ENCODE data around the gene ALOXE3. TPM values are rescaled to one million over a fixed set of nuclear protein-coding genes. Genes with fewer than 3 reads are reported as not detected.

The ALOXE3 gene
- total and polyA plus RNA-seq, 2 of the 8 experiments (the other 6 are each of a cell fraction or from before 2014, with no cell fraction given): 0.26 TPM; not detected in 1

DNA sequence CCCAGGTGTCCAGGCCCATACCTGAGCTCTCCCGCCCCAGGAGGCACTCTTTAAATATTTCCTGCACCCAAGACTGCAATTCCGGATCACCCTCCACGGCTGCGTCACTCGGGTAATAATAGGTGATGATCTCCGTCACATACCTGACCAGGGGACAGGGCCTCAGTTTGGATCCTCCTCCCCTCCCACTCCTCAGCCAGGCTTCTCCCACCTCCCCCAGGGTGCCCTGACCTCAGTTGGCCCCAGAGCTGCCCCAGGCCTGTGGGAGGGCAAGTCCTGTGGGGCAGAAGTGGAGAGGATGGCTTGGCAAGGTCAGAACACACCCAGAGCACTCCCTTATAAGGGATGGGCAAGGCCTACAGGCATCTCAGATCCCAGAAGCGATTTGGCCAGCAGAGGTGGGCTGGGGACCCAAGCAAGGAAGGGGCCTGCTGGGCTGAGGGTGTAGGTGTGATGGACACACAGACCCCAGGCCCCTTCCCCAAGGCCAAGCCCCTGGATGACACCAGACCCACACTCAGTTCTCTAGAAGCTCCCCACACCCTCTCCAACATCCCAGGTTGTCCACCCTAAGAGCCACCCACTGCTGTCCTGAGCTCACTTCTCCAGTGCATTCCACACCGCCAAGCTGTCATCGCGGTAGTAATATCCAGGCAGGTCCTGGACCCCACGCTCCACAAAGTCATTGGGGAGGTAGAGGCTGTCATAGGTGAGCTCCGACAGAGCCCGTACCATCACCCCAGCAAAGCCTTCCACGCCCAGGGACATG lies 42.6 kb downstream of the ALOXE3 start:
- Histone ChIP-seq H3K23me2 (ENCODE audit: low read depth, low read length) (peaks cover 13% of the 10 kb centered on the region), H2BK5ac (ENCODE audit: low read depth, low read length) (no peak overlapping the region), H3K9me3 (ENCODE audit: insufficient read depth in 2 of 2, low read depth in 1 of 2, low read length in 1 of 2) (no peaks in the 10 kb centered on the region), H3K79me1 (ENCODE audit: low read depth, low read length) (no peaks in the 10 kb centered on the region), H3K18ac (ENCODE audit: extremely low read depth, low read length) (no peak overlapping the region), H3K79me2 (ENCODE audit: control insufficient read depth in 1 of 2, insufficient read depth in 2 of 2, low read length in 2 of 2) (no peaks in the 10 kb centered on the region), H4K20me1 (replicated peaks in 1 of 2; ENCODE audit: control insufficient read depth in 1 of 2, insufficient read depth in 2 of 2, low read length in 2 of 2) (peaks cover under 1 to 6% of the 10 kb centered on the region in 2 experiments), H2AK5ac (ENCODE audit: low read depth, low read length) (peak overlapping the region; percentile 39; the same call in 1 of the 2 replicates), H3K4me3 (ENCODE audit: extremely low read depth in 1 of 4, insufficient read depth in 2 of 4, low read depth in 3 of 4, low read length in 4 of 4) (no peak overlapping the region), H3K23ac (ENCODE audit: insufficient read length) (no peak overlapping the region), H2AFZ (ENCODE audit: low read length) (no peak overlapping the region), H3K4ac (replicated peaks; ENCODE audit: insufficient read length, low read depth, low read length) (no peak overlapping the region), H2BK12ac (ENCODE audit: low read depth, low read length) (peak overlapping the region; percentile 17; the same call in 1 of the 2 replicates), H2BK20ac (ENCODE audit: low read length) (no peak overlapping the region), H3K27me3 (replicated peaks in 1 of 4; ENCODE audit: control insufficient read depth in 3 of 4, extremely low read depth in 1 of 4, insufficient read depth in 3 of 4, low read length in 3 of 4) (peaks cover 38 to 70% (median 58%) of the 10 kb centered on the region in 4 experiments), H2BK120ac (replicated peaks; ENCODE audit: low read depth, low read length) (no peak overlapping the region), H3K36me3 (ENCODE audit: control insufficient read depth in 2 of 4, insufficient read depth in 4 of 4, low read length in 3 of 4) (no peaks in the 10 kb centered on the region), H4K5ac (ENCODE audit: insufficient read length, low read depth, low read length) (no peak overlapping the region), H4K8ac (ENCODE audit: extremely low read depth, insufficient read depth, low read length) (peak overlapping the region; percentile 57; the same call in 1 of the 2 replicates), H3K9ac (replicated peaks in 1 of 4; ENCODE audit: extremely low read depth in 1 of 4, low read depth in 3 of 4, low read length in 3 of 4) (no peak overlapping the region), H3K14ac (ENCODE audit: insufficient read length) (no peak overlapping the region), H4K91ac (replicated peaks; ENCODE audit: insufficient read length, low read length) (no peak overlapping the region), H2BK15ac (ENCODE audit: low read length) (no peak overlapping the region), H3K4me1 (replicated peaks in 1 of 4; ENCODE audit: control insufficient read depth in 3 of 4, insufficient read depth in 4 of 4, low read length in 3 of 4) (peaks cover 0 to 22% (median 10%) of the 10 kb centered on the region in 4 experiments; a peak in 6 of 7 replicates), H3K56ac (replicated peaks; ENCODE audit: insufficient read length, low read depth, low read length) (no peak overlapping the region), H3K4me2 (ENCODE audit: insufficient read depth in 1 of 2, low read depth in 2 of 2, low read length in 2 of 2) (no peak overlapping the region), H3K27ac (ENCODE audit: low read depth, low read length) (no peak overlapping the region)
- WGBS, 2 experiments (ENCODE audit: extremely low coverage in 1 of 2, insufficient coverage in 1 of 2, insufficient read length in 1 of 2, insufficient replicate concordance in 2 of 2, low coverage in 1 of 2, low lambda C conversion rate in 2 of 2, missing lambda C conversion rate in 1 of 2): 91% methylated on average over 14 of the region's 14 CpGs; no CpG with 5 or more reads in 1 of the 2 experiments
- DNase-seq (ENCODE audit: low read depth in 1 of 2, low spot score in 2 of 2) (no peak), FAIRE-seq (no peak)
- ChIA-PET POLR2A (ENCODE audit: partially characterized antibody) (interaction anchor here (0.8 to 1.6 kb wide), 4 partner anchors 11 to 97 kb away, joined by 3 to 4 read pairs (median 4); no protein-coding TSS in a partner anchor), CTCF (ENCODE audit: partially characterized antibody) (interaction anchor here (0.7 to 17.3 kb wide), 9 partner anchors 13 to 295 kb away, joined by 3 to 315 read pairs (median 14); partner anchors contain the start of genes ALOX12B and ALOXE3)
- TF ChIP-seq POLR2AphosphoS5 (IDR thresholded peaks at IDR 0.05; ENCODE audit: low read depth, low read length) (no peak), MAFK (IDR thresholded peaks at IDR 0.05; ENCODE audit: low read depth, low read length) (no peak)
- TF ChIP-seq, protein P1, sequence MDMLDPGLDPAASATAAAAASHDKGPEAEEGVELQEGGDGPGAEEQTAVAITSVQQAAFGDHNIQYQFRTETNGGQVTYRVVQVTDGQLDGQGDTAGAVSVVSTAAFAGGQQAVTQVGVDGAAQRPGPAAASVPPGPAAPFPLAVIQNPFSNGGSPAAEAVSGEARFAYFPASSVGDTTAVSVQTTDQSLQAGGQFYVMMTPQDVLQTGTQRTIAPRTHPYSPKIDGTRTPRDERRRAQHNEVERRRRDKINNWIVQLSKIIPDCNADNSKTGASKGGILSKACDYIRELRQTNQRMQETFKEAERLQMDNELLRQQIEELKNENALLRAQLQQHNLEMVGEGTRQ (IDR thresholded peaks at IDR 0.05; ENCODE audit: low read length): no peak
- TF ChIP-seq, protein P2, sequence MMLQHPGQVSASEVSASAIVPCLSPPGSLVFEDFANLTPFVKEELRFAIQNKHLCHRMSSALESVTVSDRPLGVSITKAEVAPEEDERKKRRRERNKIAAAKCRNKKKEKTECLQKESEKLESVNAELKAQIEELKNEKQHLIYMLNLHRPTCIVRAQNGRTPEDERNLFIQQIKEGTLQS (IDR thresholded peaks at IDR 0.05; ENCODE audit: insufficient read depth, low read depth, low read length): no peak

Measured in H1 (cell line).